Right lung (tissue), 10 donors: ENCODE data around the gene PMF1. TPM values are rescaled to one million over a fixed set of nuclear protein-coding genes. Genes with fewer than 3 reads are reported as not detected.
"Not testable (repeated sequence)": the region's sequence is repeated elsewhere in the genome, so short reads cannot be mapped to it uniquely, and the experiment has no call there.

Experiments used
- DNase-seq, 2 donors: peaks; one replicate each; pipeline ENCODE4 v3.0.0-alpha.2; 2013
- long read RNA-seq, 8 donors: transcript quantifications; one replicate each; lab custom pipeline, GENCODE V29; 2026
- polyA plus RNA-seq, 5 donors: library from polyadenylated mRNA; unstranded; fragments of 120-200 nt; gene quantifications; one replicate each; pipeline versions ENCODE4 v1.2.1 to v1.2.3, GENCODE V29; 2013; ENCODE audit warnings: inconsistent platforms in 1 of 5, low replicate concordance in 1 of 5; ENCODE audit not compliant: insufficient read length in 5 of 5, insufficient read depth in 1 of 5

The PMF1 gene, protein sequence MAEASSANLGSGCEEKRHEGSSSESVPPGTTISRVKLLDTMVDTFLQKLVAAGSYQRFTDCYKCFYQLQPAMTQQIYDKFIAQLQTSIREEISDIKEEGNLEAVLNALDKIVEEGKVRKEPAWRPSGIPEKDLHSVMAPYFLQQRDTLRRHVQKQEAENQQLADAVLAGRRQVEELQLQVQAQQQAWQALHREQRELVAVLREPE
- polyA plus RNA-seq: 10 to 100 TPM; 72.7 to 99.8 (median 76.9) TPM
- long read RNA-seq, donor 1, transcript PMF1-202 (5 exons, 1,068 nt): major isoform, 48 of 72 reads
- long read RNA-seq, donor 1, partial matches to known transcripts: 22 of 72 reads
- long read RNA-seq, donor 1, other reads (novel, unspliced or antisense): 0 of 72 reads
- long read RNA-seq, donor 2, transcript PMF1-202 (5 exons, 1,068 nt): major isoform, 32 of 64 reads
- long read RNA-seq, donor 2, partial matches to known transcripts: 30 of 64 reads
- long read RNA-seq, donor 2, other reads (novel, unspliced or antisense): 0 of 64 reads
- long read RNA-seq, donor 3, transcript PMF1-202 (5 exons, 1,068 nt): major isoform, 24 of 65 reads
- long read RNA-seq, donor 3, partial matches to known transcripts: 39 of 65 reads
- long read RNA-seq, donor 3, other reads (novel, unspliced or antisense): 0 of 65 reads
- long read RNA-seq, donor 4, transcript PMF1-202 (5 exons, 1,068 nt): major isoform, 15 of 21 reads
- long read RNA-seq, donor 4, partial matches to known transcripts: 6 of 21 reads
- long read RNA-seq, donor 4, other reads (novel, unspliced or antisense): 0 of 21 reads
- long read RNA-seq, donor 5, transcript PMF1-202 (5 exons, 1,068 nt): major isoform, 46 of 49 reads
- long read RNA-seq, donor 5, partial matches to known transcripts: 0 of 49 reads
- long read RNA-seq, donor 5, other reads (novel, unspliced or antisense): 0 of 49 reads
- long read RNA-seq, donor 6, transcript PMF1-202 (5 exons, 1,068 nt): major isoform, 41 of 60 reads
- long read RNA-seq, donor 6, partial matches to known transcripts: 18 of 60 reads
- long read RNA-seq, donor 6, other reads (novel, unspliced or antisense): 0 of 60 reads
- long read RNA-seq, donor 7, transcript PMF1-202 (5 exons, 1,068 nt): major isoform, 25 of 63 reads
- long read RNA-seq, donor 7, partial matches to known transcripts: 38 of 63 reads
- long read RNA-seq, donor 7, other reads (novel, unspliced or antisense): 0 of 63 reads
- long read RNA-seq, donor 8, transcript PMF1-202 (5 exons, 1,068 nt): major isoform, 13 of 36 reads
- long read RNA-seq, donor 8, partial matches to known transcripts: 22 of 36 reads
- long read RNA-seq, donor 8, other reads (novel, unspliced or antisense): 0 of 36 reads

- peak; percentile 97 for DNase-seq
Observed at GRCh38 chr1:156212833-156213643, at the start of gene PMF1. TSS of gene PMF1 (plus strand) at chr1:156213007. CDS start at chr1:156213016, 9 bp downstream.

DNA sequence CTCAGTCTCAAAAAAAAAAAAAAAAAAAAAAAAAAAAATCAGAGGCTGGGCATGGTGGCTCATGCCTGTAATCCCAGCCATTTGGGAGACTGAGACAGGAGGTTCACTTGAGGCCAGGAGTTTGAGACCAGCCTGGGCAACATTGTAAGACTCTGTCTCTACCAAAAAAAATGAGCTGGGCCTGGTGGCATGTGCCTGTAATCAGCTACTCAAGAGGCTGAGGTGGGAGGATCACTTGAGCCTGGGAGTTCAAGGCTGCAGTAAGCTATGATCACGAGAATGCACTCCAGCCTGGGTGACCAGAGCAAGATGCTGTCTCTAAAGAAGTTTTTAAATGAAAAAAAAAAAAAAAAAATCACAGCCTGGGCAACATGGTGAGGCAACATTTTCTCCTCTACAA is 49.1 kb upstream of the PMF1 start:
- DNase-seq: no peak

DNA sequence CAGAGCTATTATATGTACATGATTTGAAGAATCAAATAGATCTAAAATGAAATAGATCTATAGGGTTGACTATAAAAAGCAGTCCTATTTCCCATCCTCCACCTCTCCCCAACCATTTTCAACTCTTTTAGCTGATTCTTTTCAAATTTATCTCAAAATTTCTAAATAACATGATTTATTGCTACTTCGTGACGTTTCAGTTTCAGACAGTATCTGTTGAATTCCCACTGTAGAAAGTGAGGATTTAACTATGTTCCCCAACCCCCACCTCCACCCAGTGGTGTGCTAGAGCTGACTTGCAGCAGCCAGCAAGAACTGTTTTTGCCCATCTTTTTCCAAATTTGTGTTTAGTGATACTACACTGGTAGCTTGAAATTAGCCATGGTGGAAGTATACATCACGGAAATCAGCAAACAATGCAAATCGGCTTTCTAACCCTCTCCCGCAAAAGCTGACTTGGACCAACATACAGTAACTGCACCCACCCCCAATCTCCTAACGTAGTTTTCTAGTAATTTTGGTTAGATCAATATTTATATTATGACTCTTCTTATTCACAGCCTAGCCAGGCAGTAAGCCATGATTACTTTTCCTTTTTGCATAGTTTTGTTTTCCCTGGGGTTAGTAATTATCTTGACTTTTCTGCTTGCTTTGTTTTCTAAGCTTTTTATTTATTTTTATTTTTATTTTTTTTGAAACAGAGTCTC is 48.5 kb upstream of the PMF1 start:
- DNase-seq: no peak

DNA sequence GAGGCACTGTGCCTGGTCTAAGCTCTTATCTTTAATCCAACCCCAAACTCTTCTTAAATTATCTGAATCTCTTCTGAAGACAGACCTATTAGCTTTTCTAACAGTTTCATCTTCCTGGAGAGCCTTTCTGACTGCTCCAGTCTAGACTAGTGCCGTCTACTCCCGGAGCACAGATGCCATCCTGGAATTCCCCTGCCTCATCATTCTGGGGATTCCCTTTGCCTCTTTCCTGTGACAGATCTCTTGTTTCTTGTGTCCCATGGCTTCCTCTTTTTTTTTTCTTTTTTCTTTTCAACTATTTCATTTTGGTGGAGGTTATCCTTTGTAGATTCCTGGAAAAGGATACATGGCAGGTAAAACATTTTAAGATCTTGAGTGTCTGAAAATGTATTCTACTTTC is 47.7 kb upstream of the PMF1 start:
- DNase-seq: no peak

DNA sequence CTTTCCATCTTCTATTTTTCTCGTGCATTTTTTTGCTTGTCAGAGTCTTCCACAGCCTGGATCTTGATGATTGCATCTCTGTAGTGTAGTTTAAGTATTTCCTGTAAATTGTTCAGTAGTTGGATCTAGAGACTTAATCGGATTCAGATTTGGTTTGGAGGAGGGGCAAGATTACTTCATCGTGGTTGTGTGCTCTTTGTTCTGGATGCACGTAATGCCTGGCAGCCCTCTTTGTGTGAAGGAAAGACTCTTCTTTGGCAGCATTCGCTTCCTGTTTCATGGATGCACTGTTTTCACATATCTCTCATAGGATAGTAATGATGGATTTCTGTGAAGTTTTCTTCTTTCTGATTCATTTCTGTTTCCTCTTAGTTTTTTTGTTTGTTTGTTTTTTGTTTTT is 45.3 kb upstream of the PMF1 start:
- no peak for DNase-seq

DNA sequence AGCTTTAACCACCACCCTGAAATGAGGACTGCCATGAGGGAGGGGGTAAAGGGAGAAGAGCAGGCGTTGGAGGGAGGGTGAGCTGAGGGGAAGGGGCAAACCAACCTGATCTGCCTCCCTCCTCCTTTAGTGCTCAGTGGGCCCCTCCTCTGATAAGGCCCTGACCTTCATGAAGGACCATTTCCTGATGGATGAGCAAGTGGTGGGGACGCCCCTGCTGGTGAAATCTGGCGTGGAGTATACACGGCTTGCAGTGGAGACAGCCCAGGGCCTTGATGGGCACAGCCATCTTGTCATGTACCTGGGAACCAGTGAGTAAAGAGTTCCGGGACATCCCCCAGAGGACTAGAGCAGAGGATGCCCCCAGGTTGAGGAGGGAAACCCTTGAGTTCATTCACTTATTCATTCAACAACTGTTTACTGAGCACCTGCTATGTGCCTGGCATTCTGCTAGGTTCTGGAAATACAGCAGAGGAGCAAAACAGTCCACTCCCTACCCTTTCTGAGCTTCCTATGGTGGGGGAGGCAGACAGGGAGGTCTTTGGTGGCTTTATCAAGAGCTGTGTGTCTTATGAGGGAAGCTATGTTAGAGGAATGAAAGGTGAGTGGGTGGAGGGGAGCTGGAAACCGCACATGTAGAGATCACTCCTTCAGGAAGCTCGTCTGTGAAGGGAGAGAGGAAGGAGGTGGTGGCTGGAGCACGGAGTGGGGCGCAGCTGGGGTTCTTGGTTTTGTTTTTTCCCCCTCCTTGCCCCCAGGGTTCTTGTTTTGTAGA is 39.9 kb upstream of the PMF1 start:
- no peak for DNase-seq

DNA sequence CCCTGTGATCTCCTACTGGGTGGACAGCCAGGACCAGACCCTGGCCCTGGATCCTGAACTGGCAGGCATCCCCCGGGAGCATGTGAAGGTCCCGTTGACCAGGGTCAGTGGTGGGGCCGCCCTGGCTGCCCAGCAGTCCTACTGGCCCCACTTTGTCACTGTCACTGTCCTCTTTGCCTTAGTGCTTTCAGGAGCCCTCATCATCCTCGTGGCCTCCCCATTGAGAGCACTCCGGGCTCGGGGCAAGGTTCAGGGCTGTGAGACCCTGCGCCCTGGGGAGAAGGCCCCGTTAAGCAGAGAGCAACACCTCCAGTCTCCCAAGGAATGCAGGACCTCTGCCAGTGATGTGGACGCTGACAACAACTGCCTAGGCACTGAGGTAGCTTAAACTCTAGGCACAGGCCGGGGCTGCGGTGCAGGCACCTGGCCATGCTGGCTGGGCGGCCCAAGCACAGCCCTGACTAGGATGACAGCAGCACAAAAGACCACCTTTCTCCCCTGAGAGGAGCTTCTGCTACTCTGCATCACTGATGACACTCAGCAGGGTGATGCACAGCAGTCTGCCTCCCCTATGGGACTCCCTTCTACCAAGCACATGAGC is 36.1 kb upstream of the PMF1 start:
- DNase-seq: no peak

DNA sequence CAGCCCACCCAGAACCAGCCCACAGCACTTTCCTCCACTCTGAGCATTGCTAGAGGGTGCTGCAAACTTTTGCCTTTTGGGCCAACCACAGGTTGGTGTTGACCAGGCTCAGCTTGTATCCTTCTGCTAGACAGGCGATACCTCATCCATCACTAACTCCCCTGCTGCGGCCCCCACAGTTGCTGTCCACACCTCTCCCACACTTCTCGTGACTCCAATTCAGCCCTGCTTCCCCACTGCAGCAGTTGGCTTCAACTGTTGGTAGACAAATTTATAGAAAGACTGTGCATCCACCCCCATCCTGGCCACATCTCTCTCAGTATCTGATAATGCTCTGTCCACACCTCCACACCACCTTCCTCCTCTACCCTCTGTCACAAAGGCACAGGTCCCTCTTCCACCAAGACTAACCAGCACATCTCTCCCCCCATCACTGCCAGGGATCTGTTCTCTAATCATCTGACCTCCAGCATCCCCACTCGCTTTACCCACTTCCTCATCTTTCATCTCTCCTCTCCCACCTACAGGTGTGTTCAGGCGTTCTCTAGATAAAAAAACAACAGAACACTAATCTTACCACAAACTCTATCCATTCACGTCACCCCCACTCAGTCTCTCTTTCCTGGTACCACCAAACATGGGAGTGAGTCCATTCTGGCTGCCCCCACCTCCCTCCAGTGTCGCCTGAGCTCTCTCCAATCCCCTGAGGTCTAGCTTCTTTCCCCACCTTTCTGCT is 34.7 kb upstream of the PMF1 start:
- no peak for DNase-seq

DNA sequence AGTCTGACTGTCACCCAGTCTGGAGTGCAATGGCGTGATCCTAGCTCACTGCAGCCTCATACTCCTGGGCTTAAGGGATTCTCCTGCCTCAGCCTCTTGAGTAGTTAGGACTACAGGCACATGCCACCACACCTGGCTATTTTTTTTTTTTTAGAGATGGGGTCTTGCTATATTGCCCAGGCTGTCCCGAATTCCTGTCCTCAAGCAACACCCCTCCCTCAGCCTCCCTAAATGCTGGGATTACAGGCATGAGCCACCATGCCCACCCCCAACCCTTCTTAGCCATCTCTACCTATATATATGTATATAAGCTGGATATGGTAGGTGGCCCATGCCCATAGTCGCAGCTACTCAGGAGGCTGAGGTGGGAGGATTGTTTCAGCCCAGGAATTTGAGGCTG is 32.3 kb upstream of the PMF1 start:
- no peak for DNase-seq

DNA sequence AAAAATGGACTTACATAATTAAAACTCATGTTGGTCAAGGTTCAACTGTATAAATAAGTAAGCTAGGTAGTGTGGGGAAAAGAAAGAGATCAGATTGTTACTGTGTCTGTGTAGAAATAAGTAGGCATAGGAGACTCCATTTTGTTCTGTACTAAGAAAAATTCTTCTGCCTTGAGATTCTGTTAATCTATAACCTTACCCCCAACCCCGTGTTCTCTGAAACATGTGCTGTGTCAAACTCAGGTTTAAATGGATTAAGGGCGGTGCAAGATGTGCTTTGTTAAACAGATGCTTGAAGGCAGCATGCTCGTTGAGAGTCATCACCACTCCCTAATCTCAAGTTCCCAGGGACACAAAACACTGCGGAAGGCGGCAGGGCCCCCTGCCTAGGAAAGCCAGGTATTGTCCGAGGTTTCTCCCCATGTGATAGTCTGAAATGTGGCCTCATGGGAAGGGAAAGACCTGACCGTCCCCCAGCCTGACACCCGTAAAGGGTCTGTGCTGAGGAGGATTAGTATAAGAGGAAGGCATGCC is 31.3 kb upstream of the PMF1 start:
- not testable (repeated sequence) for DNase-seq

DNA sequence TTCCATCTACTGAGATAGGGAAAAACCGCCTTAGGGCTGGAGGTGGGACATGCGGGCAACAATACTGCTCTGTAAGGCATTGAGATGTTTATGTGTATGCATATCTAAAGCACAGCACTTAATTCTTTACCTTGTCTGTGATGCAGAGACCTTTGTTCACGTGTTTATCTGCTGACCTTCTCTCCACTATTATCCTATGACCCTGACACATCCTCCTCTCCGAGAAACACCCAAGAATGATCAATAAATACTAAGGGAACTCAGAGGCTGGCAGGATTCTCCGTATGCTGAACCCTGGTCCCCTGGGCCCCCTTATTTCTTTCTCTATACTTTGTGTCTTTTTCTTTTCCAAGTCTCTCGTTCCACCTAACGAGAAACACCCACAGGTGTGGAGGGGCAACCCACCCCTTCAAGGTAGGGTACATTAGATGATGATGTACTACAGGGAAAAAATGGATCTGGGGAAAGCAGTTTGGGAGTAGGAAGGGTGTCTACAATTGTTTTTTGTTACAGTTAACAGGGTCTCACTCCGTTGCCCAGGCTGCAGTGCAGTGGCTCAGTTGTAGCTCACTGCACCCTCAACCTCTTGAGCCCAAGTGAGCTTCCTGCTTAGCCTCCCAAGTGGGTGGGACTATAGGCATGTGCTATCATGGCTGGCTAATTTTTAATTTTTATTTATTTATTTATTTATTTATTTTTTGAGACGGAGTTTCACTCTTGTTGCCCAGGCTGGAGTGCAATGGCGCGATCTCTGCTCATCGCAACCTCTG is 30.6 kb upstream of the PMF1 start:
- not testable (repeated sequence) for DNase-seq

DNA sequence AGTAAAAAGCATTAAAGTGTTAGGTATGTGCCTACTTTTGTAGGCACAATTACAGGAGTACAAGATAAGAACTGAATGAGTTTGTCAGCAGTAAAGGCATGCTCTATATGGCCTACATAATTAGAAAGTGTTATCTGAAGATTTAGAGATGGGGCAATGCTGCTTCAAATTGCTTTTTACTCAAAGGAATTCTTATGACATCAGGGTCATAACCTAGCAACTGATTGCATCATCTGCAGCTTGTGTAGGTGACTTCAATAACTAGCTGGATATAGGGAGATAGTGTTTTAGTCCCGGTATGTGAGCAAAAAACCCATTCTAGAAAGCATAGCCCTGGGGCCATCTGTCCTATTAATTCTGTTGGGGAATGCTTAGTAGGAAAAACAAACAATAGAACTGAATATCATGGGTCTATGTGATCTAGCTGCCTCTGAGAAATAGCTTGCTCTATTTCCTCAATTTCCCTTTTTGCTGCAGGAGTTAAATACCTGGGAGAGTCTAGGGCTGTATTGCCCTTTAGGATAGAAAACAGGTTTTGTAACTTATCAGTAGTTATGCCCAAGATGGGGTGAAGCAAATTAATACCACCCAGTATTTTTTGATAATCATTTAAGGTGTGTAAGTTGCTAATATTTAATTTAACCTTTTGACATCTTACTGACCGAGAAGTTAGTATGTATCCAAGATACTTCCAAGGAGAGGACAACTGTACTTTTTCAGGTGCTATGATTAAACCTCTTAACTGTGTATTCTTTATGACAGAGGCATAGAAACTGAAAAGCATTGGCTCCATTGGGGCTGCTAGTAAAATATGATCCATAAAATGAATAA is 26.2 kb upstream of the PMF1 start:
- not testable (repeated sequence) for DNase-seq

DNA sequence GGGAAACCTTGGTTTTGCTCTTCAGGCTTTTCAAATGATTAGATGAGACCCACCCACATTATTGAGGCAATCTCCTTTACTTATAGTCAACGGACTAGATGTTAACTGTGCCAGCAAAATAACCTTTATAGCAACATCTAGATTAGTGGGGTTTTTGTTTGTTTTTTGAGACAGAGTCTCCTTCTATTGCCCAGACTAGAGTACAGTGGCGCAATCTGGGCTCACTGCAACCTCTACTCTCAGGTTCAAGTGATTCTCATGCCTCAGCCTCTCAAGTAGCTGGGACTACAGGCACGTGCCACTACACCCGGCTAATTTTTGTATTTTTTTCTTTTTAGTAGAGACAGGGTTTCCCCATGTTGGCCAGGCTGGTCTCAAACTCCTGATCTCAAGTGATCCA is 22.5 kb upstream of the PMF1 start:
- DNase-seq: not testable (repeated sequence)

- DNase-seq: no peak
Observed at GRCh38 chr1:156191292-156191964, 21.4 kb upstream of the PMF1 start.

GRCh38 chr1:156193208-156193487 is 19.7 kb upstream of the PMF1 start:
- no peak for DNase-seq
